ENCODE measurements around the gene IFNL2. TPM values are rescaled to one million over a fixed set of nuclear protein-coding genes. Genes with fewer than 3 reads are reported as not detected.
"Not testable (repeated sequence)": the region's sequence is repeated elsewhere in the genome, so short reads cannot be mapped to it uniquely, and the experiment has no call there.

IFNL2 gene
- total RNA-seq, 2 donors from 2014 or later, result not detected

DNA sequence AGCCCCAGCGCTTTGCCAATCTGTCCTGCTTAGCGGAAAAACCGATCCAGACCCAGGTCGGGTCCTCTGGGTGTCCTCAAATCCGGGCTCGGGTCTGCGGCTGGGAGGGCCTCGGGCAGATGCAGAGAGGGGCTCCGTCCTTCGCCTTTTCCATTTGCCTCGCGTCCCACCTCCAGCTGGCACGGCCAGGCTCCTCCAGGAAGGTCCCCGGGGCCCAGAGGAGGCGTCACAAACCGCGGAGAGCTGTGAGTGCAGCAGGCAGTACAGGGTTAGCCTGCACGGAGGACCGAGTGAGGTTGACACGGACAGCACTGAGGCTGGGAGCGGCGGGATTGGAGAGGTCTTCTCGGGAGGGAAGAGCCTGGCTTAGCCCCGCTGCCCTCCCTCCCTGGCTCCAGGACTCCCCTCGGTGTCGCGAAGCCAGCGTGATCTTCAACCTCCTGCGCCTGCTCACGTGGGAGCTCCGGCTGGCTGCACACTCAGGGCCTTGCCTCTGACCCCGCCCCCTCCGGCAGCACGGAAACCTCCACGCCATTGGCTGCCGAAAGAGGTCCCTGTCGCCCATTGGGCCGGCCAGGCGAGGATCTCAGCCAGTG, 2.8 kb upstream of the IFNL2 start:
- intact Hi-C loops (cut with DNase I), result no loop called here
- WGBS, 2 donors, result 58 to 67% methylated on average over 16 to 39 of the region's 39 CpGs
- Histone ChIP-seq H3K4me3 (no peak overlapping the region), H3K27me3 (no peaks in the 10 kb centered on the region), H3K36me3 (replicated peaks in 1 of 2; ENCODE audit: insufficient read depth in 1 of 2, low read depth in 2 of 2) (no peaks in the 10 kb centered on the region), H3K9me3 (no peaks in the 10 kb centered on the region), H3K4me1 (peaks cover 11% of the 10 kb centered on the region), H3K27ac (no peak overlapping the region)
- ATAC-seq (no peak), DNase-seq (no peak)
- TF ChIP-seq POLR2A (IDR thresholded peaks at IDR 0.05), result no peak
- TF ChIP-seq, protein P1, sequence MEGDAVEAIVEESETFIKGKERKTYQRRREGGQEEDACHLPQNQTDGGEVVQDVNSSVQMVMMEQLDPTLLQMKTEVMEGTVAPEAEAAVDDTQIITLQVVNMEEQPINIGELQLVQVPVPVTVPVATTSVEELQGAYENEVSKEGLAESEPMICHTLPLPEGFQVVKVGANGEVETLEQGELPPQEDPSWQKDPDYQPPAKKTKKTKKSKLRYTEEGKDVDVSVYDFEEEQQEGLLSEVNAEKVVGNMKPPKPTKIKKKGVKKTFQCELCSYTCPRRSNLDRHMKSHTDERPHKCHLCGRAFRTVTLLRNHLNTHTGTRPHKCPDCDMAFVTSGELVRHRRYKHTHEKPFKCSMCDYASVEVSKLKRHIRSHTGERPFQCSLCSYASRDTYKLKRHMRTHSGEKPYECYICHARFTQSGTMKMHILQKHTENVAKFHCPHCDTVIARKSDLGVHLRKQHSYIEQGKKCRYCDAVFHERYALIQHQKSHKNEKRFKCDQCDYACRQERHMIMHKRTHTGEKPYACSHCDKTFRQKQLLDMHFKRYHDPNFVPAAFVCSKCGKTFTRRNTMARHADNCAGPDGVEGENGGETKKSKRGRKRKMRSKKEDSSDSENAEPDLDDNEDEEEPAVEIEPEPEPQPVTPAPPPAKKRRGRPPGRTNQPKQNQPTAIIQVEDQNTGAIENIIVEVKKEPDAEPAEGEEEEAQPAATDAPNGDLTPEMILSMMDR (IDR thresholded peaks at IDR 0.05), result no peak

DNA sequence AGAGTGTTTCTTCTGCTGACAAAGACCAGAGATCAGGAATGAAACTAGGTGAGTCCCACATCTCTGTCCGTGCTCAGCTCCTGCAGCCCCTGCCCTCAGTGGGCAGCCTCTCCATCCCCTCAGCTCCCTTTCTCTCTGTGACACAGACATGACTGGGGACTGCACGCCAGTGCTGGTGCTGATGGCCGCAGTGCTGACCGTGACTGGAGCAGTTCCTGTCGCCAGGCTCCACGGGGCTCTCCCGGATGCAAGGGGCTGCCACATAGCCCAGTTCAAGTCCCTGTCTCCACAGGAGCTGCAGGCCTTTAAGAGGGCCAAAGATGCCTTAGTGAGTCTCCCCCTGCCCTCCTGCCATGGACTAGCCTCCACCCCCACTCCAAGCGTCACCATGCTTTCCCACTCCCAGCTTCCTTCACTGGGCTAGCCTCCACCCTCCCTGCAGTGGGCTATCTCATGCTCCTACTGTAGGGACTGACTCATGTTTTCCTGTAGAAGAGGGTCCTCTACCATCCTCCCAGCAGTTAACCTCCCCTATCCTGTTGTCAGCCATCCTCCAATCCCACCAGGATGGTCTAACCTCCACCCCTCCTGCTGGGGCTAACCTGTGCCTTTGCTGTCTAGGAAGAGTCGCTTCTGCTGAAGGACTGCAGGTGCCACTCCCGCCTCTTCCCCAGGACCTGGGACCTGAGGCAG, 481 bp downstream of the IFNL2 start:
- H3K27ac ChIP-seq; H3K9me3 ChIP-seq; intact Hi-C loops (cut with DNase I); H3K4me3 ChIP-seq; DNase-seq; H3K36me3 ChIP-seq (replicated peaks in 1 of 2; ENCODE audit: insufficient read depth in 1 of 2, low read depth in 2 of 2); ATAC-seq; H3K27me3 ChIP-seq; H3K4me1 ChIP-seq: not testable (repeated sequence)
- 77 to 97% methylated on average over 3 to 10 of the region's 10 CpGs for WGBS, 2 donors

DNA sequence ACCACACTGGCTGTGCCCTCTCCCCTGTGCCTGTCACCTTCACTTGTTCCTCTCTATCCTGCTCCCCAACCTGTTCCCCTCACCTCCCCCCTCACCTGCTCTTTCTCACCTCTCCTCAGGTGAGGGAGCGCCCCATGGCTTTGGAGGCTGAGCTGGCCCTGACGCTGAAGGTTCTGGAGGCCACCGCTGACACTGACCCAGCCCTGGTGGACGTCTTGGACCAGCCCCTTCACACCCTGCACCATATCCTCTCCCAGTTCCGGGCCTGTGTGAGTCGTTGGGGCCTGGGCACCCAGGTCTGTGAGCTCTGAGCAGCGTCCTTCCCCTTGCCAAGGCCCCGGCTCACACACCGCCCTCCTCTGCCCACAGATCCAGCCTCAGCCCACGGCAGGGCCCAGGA, 1.2 kb downstream of the IFNL2 start:
- DNase-seq; H3K4me1 ChIP-seq; ATAC-seq; H3K27ac ChIP-seq; H3K9me3 ChIP-seq; H3K4me3 ChIP-seq; H3K36me3 ChIP-seq (replicated peaks in 1 of 2; ENCODE audit: insufficient read depth in 1 of 2, low read depth in 2 of 2); intact Hi-C loops (cut with DNase I); H3K27me3 ChIP-seq: not testable (repeated sequence)
- 58 to 79% methylated on average over 2 to 6 of the region's 10 CpGs for WGBS, 2 donors

DNA sequence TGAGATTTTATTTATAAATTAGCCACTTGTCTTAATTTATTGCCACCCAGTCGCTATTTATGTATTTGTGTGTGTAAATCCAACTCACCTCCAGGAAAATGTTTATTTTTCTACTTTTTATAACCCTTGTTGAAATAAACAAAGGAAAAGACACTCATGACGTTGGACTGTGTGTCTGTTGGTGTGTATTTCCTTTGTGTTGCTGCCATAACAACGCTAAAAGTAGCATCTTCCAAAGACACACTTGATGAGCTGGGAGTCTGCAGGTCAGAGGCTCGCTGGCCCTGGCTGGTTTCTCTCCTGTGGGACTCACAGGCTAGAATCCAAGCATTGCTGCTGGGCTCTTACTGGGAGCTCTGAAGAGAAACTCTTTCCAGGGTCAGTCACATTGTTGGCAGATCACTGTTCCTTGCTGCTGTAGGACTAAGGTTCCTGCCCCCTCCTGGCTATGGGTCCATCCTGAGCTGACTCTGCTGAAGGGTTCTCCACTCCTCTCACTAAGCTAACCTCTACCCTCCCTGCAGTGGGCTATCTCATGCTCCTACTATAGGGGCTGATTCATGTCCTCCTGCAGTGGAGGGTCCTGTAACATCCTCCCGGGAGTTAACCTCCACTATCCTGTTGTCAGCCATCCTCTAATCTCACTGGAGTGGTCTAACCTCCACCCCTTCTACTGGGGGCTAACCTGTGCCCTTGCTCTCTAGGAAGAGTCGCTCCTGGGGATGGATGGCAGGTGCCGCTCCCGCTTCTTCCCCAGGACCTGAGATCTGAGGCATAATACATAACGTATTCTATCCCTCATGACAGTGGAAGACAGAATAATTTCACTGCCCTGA, 2.1 kb downstream of the IFNL2 start:
- TF ChIP-seq, protein P1 (IDR thresholded peaks at IDR 0.05), result no peak
- intact Hi-C loops (cut with DNase I), result no loop called here
- no peak overlapping the region for H3K27ac ChIP-seq
- ATAC-seq (no peak), DNase-seq (no peak)
- 75 to 85% methylated on average over 9 of the region's 9 CpGs for WGBS, 2 donors
- no peaks in the 10 kb centered on the region for H3K27me3 ChIP-seq
- no peaks in the 10 kb centered on the region for H3K36me3 ChIP-seq (replicated peaks in 1 of 2; ENCODE audit: insufficient read depth in 1 of 2, low read depth in 2 of 2)
- no peak overlapping the region for H3K4me3 ChIP-seq
- no peaks in the 10 kb centered on the region for H3K4me1 ChIP-seq
- no peaks in the 10 kb centered on the region for H3K9me3 ChIP-seq

DNA sequence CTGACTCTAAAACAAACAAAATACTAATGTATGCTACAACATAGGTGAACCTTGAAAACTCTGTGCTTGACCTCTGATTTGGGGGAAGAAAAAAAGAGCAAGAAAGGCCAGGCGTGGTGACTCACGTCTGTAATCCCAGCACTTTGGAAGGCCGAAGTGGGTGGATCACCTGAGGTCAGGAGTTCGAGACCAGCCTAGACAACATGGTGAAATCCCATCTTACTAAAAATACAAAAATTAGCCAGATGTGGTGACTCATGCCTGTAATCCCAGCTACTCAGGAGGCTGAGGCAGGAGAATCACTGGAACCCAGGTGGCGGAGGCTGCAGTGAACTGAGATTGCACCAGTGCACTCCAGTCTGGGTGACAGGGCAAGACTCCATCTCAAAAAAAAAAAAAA, 5.7 kb downstream of the IFNL2 start:
- H3K9me3 ChIP-seq; H3K4me1 ChIP-seq; H3K27me3 ChIP-seq; H3K27ac ChIP-seq; DNase-seq; ATAC-seq; intact Hi-C loops (cut with DNase I); H3K4me3 ChIP-seq; H3K36me3 ChIP-seq (replicated peaks in 1 of 2; ENCODE audit: insufficient read depth in 1 of 2, low read depth in 2 of 2): not testable (repeated sequence)
- 91 to 94% methylated on average over 4 to 5 of the region's 5 CpGs for WGBS, 2 donors

DNA sequence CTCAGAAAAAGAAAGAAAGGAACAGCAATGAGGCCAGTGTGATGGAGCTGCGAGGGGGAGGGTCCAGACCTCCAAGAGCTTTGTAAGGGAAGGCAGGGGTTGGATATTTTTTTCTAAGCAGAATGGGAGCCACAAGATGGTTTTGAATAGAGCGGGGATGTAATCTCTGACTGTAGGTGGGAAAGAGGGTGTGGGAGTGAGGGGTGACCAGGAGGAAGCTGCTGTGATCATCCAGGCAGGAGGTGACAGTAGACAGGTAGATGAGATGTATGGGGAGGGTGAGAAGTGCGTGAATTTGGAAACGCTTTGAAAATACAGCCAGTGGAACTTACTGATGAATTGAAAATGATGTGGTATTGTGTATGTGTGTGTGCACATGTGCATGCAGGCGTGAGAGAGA, 7.4 kb downstream of the IFNL2 start:
- ATAC-seq, result no peak
- Histone ChIP-seq H3K27ac (no peak overlapping the region), H3K36me3 (replicated peaks in 1 of 2; ENCODE audit: insufficient read depth in 1 of 2, low read depth in 2 of 2) (no peaks in the 10 kb centered on the region), H3K4me3 (no peak overlapping the region), H3K27me3 (no peaks in the 10 kb centered on the region), H3K4me1 (no peaks in the 10 kb centered on the region), H3K9me3 (no peaks in the 10 kb centered on the region)
- 75 to 91% methylated on average over 5 of the region's 5 CpGs for WGBS, 2 donors
- DNase-seq, result no peak
- TF ChIP-seq, protein P1 (IDR thresholded peaks at IDR 0.05), result no peak
- TF ChIP-seq POLR2A (IDR thresholded peaks at IDR 0.05), result no peak
- intact Hi-C loops (cut with DNase I), result no loop called here
